MM.1S (cell line): ENCODE results near the gene MRPS22.

ENCODE experiments used
- DNase-seq: peaks from one replicate; pipeline ENCODE4 v3.0.0-alpha.2; 2015
- H2AFZ ChIP-seq: fragments of 300-600 bp; sonication (generic); 2 replicates; pipeline ENCODE4 v1.6.0; 2016; ENCODE audit warnings: antibody characterized with exemption, low read length
- H3F3A ChIP-seq: fragments of 300-600 bp; sonication (generic); 2 replicates; pipeline ENCODE4 v1.6.1; 2016; ENCODE audit warnings: mild to moderate bottlenecking, antibody characterized with exemption, low read length, moderate library complexity, mixed read lengths; ENCODE audit not compliant: insufficient read depth
- H3K27ac ChIP-seq: fragments of 300-600 bp; sonication (generic); 2 replicates; pipeline ENCODE4 v1.5.1; 2016; ENCODE audit warnings: mild to moderate bottlenecking, low read length
- H3K27me3 ChIP-seq: fragments of 300-600 bp; sonication (generic); replicated peaks from 2 replicates; pipeline ENCODE4 v1.6.0; 2016; ENCODE audit warnings: low read length; ENCODE audit not compliant: insufficient read depth
- H3K36me3 ChIP-seq: fragments of 300-600 bp; sonication (generic); replicated peaks from 2 replicates; pipeline ENCODE4 v1.6.1; 2016; ENCODE audit warnings: mild to moderate bottlenecking, low read length, mixed read lengths; ENCODE audit not compliant: insufficient read depth
- H3K4me1 ChIP-seq: fragments of 300-600 bp; sonication (generic); 2 replicates; pipeline ENCODE4 v1.6.1; 2016; ENCODE audit warnings: low read length, mixed read lengths
- H3K4me2 ChIP-seq: fragments of 300-600 bp; sonication (generic); 2 replicates; pipeline ENCODE4 v1.6.0; 2016; ENCODE audit warnings: low read depth, low read length
- H3K4me3 ChIP-seq: fragments of 300-600 bp; sonication (generic); 2 replicates; pipeline ENCODE4 v1.5.1; 2016; ENCODE audit warnings: low read length, mixed read lengths
- H3K79me2 ChIP-seq: fragments of 300-600 bp; sonication (generic); 2 replicates; pipeline ENCODE4 v1.6.1; 2016; ENCODE audit warnings: mixed run types, low read length, mixed read lengths
- H3K9ac ChIP-seq: fragments of 300-600 bp; sonication (generic); 2 replicates; pipeline ENCODE4 v1.6.1; 2016; ENCODE audit warnings: low read length, mixed read lengths
- H3K9me2 ChIP-seq: fragments of 300-600 bp; sonication (generic); replicated peaks from 2 replicates; pipeline ENCODE4 v1.6.1; 2016; ENCODE audit warnings: mild to moderate bottlenecking, low read length, mixed read lengths; ENCODE audit not compliant: insufficient read depth
- H3K9me3 ChIP-seq: fragments of 300-600 bp; sonication (generic); replicated peaks from 2 replicates; pipeline ENCODE4 v1.6.1; 2016; ENCODE audit warnings: mild to moderate bottlenecking, low read length, mixed read lengths; ENCODE audit not compliant: insufficient read depth
- H4K20me1 ChIP-seq: fragments of 300-600 bp; sonication (generic); 2 replicates; pipeline ENCODE4 v1.6.1; 2016; ENCODE audit warnings: mild to moderate bottlenecking, low read length, moderate library complexity, mixed read lengths; ENCODE audit not compliant: insufficient read depth
- CTCF ChIP-seq: fragments of 300-600 bp; sonication (generic); IDR thresholded peaks from 2 replicates; pipeline ENCODE4 v1.5.1; 2016; ENCODE audit warnings: antibody characterized with exemption, low read length, mixed read lengths
- EZH2 ChIP-seq: fragments of 300-600 bp; sonication (generic); optimal IDR thresholded peaks from 2 replicates; pipeline ENCODE3; 2017; ENCODE audit warnings: low read depth, mild to moderate bottlenecking, antibody characterized with exemption, low read length, mixed read lengths
- EZH2phosphoT487 ChIP-seq: fragments of 300-600 bp; sonication (generic); IDR thresholded peaks from 2 replicates; pipeline ENCODE4 v1.6.1; 2018; ENCODE audit warnings: antibody characterized with exemption, low read length

The MRPS22 gene

GRCh38 chr3:139338405-139338804 is 5.4 kb upstream of the MRPS22 start:
- no peaks in the 10 kb centered on the region for H3K4me1 ChIP-seq
- no peak for DNase-seq
- H3K27ac ChIP-seq = no peak overlapping the region
- no peaks in the 10 kb centered on the region for H4K20me1 ChIP-seq
- H2AFZ ChIP-seq = no peak overlapping the region
- no peaks in the 10 kb centered on the region for H3K79me2 ChIP-seq
- TF ChIP-seq EZH2phosphoT487 = no peak
- TF ChIP-seq EZH2 = no peak
- no peak for TF ChIP-seq CTCF
- no peak overlapping the region for H3K4me2 ChIP-seq
- H3K9ac ChIP-seq = no peak overlapping the region
- no peaks in the 10 kb centered on the region for H3K27me3 ChIP-seq
- no peaks in the 10 kb centered on the region for H3F3A ChIP-seq
- H3K36me3 ChIP-seq = no peaks in the 10 kb centered on the region
- H3K4me3 ChIP-seq = no peak overlapping the region
- H3K9me3 ChIP-seq = no peaks in the 10 kb centered on the region
- H3K9me2 ChIP-seq = no peaks in the 10 kb centered on the region

- Histone ChIP-seq H3K9ac (no peak overlapping the region), H3K27ac (no peak overlapping the region), H3K79me2 (peaks cover 5% of the 10 kb centered on the region), H4K20me1 (no peaks in the 10 kb centered on the region), H3K27me3 (no peaks in the 10 kb centered on the region), H3K36me3 (no peaks in the 10 kb centered on the region), H3K4me1 (no peaks in the 10 kb centered on the region), H3K9me2 (no peaks in the 10 kb centered on the region), H3K4me3 (no peak overlapping the region), H2AFZ (no peak overlapping the region), H3F3A (no peaks in the 10 kb centered on the region), H3K9me3 (no peaks in the 10 kb centered on the region), H3K4me2 (no peak overlapping the region)
- DNase-seq = no peak
- no peak for TF ChIP-seq EZH2
- no peak for TF ChIP-seq EZH2phosphoT487
- TF ChIP-seq CTCF = no peak
Observed at GRCh38 chr3:139339219-139339906, 4.5 kb upstream of the MRPS22 start.

GRCh38 chr3:139340784-139341183 is 3.0 kb upstream of the MRPS22 start:
- no peak for DNase-seq
- no peaks in the 10 kb centered on the region for H3K36me3 ChIP-seq
- no peaks in the 10 kb centered on the region for H3F3A ChIP-seq
- H3K9me2 ChIP-seq = no peaks in the 10 kb centered on the region
- no peak overlapping the region for H3K4me2 ChIP-seq
- H3K79me2 ChIP-seq = peaks cover 20% of the 10 kb centered on the region
- no peak overlapping the region for H3K9ac ChIP-seq
- H3K9me3 ChIP-seq = no peaks in the 10 kb centered on the region
- no peak overlapping the region for H3K27ac ChIP-seq
- H2AFZ ChIP-seq = no peak overlapping the region
- H3K4me3 ChIP-seq = no peak overlapping the region
- TF ChIP-seq EZH2phosphoT487 (no peak), EZH2 (no peak), CTCF (no peak)
- peaks cover 8% of the 10 kb centered on the region; the same call in 1 of the 2 replicates for H3K4me1 ChIP-seq
- H4K20me1 ChIP-seq = no peaks in the 10 kb centered on the region
- no peaks in the 10 kb centered on the region for H3K27me3 ChIP-seq
